Activated CD4-positive, alpha-beta memory T cell treated with anti-CD3 and anti-CD28 coated beads for 36 hours (primary cell): ENCODE results near the gene C1orf122. TPM values are rescaled to one million over a fixed set of nuclear protein-coding genes. Genes with fewer than 3 reads are reported as not detected.

Experiments used
- CTCF ChIA-PET: fragments of 350-600 bp; sonication (Branson Sonifier 250); formaldehyde crosslinking; loops from one replicate; lab custom pipeline; 2021; ENCODE audit warnings: antibody characterized with exemption, inconsistent platforms; lab: Charles Lee
- POLR2A ChIA-PET: fragments of 350-600 bp; sonication (Branson Sonifier 250); formaldehyde crosslinking; loops from one replicate; lab custom pipeline; 2021; ENCODE audit warnings: antibody characterized with exemption; lab: Charles Lee
- DNase-seq: peaks from one replicate; pipeline ENCODE4 v3.0.0-alpha.2; 2020
- H3K27ac Mint-ChIP-seq: one replicate; pipeline ENCODE4 v1.8.0; 2021; ENCODE audit warnings: mixed read lengths
- H3K27me3 Mint-ChIP-seq: one replicate; pipeline ENCODE4 v1.8.0; 2021; ENCODE audit warnings: mixed read lengths
- H3K36me3 Mint-ChIP-seq: one replicate; pipeline ENCODE4 v1.8.0; 2021; ENCODE audit warnings: mixed read lengths
- H3K4me1 Mint-ChIP-seq: one replicate; pipeline ENCODE4 v1.8.0; 2021; ENCODE audit warnings: low read depth, mixed read lengths
- H3K4me3 Mint-ChIP-seq: one replicate; pipeline ENCODE4 v1.8.0; 2021; ENCODE audit warnings: mild to moderate bottlenecking, mixed read lengths
- H3K9me3 Mint-ChIP-seq: one replicate; pipeline ENCODE4 v1.8.0; 2021; ENCODE audit warnings: mixed read lengths
- intact Hi-C: fragments of 100-400 bp; cut with micrococcal nuclease; formaldehyde crosslinking; loops from one replicate; pipeline ENCODE4 v1.15.1; 2023
- total RNA-seq, 2 experiments: library from RNA; stranded (reverse); gene quantifications; one replicate each; pipeline ENCODE4 v1.2.3, GENCODE V29; 2021

Gene C1orf122
- total RNA-seq, 2 experiments from 2014 or later = 18.1 to 19.7 TPM

DNA sequence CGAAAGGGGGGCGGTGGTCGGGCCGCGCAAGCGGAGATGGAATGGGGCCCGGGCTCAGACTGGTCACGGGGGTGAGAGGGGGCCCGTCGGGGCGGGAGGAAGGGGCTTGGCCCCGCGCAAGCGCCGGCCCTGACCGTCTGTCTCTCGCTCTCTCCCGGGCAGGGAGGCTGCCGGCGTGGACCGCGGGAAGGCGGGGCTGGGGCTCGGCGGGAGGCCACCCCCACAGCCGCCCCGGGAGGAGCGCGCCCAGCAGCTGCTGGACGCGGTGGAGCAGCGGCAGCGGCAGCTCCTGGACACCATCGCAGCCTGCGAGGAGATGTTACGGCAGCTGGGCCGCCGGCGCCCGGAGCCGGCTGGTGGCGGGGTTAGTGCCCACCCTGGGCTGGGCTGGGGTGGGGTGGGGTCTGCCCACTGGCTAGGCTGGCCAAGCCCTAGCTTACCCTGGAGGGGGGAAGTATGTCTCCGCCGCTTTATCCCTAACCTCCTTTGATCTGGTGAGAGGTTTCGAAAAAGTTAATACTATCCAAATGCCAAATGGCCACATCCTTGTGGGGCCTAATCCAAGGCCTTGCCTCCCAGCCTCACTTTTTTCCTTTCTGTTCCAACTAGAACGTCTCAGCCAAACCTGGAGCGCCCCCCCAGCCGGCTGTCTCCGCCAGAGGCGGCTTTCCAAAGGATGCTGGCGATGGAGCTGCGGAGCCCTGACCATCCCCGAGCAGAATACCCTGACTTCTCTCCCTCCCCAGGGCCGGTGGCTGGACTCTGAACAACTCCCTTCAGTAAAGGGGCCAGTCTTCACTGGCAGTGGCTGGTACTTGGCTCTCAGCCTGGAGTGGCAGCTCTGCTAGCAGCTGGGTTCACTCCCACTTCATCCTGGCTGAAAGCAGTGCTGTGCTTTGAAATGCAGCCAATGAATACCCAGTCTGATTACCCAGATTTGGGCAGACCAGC, 1.1 kb downstream of the C1orf122 start:
- Mint-ChIP-seq H3K36me3 (peaks cover 26% of the 10 kb centered on the region), H3K4me3 (peak overlapping the region; percentile 95)
- intact Hi-C loops = loop anchor here (1.0 to 5.0 kb wide), 3 partner anchors 116 to 331 kb away; partner anchors contain the start of genes CDCA8 and SF3A3

DNA sequence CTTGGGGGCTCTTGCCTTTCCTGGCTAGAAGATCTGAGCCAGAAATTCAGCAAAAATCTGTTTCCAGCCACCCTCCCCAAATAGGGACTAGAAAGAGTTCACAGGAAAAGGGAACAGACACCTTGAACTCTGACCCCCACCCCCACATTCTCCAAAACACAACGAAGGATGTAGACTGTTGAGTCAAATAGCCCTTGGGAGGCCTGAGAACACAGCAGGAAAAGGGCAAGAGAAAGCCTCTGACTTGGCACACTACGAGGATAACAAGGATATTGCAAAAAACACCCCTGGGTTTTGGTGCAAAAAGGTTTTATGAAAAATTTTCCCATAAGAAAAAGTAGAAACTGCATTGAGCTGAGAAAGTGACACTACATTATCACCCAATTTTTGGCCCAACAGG, 2.4 kb downstream of the C1orf122 start:
- CTCF ChIA-PET = no interaction called here
- H3K27ac Mint-ChIP-seq = no peak overlapping the region
- H3K36me3 Mint-ChIP-seq = peaks cover 17% of the 10 kb centered on the region
- no peaks in the 10 kb centered on the region for H3K27me3 Mint-ChIP-seq
- intact Hi-C loops = loop anchor here (5.0 kb wide), 2 partner anchors 182 to 333 kb away; partner anchors contain the start of gene SF3A3
- no peak for DNase-seq
- POLR2A ChIA-PET = no interaction called here
- H3K4me1 Mint-ChIP-seq = peaks cover 40% of the 10 kb centered on the region
- H3K9me3 Mint-ChIP-seq = no peaks in the 10 kb centered on the region
- no peak overlapping the region for H3K4me3 Mint-ChIP-seq

More for the DNA sequence above, 1.1 kb downstream of the C1orf122 start:
- peaks cover 40% of the 10 kb centered on the region for H3K4me1 Mint-ChIP-seq
- CTCF ChIA-PET = interaction anchor here (0.8 to 2.9 kb wide), 8 partner anchors 9 to 294 kb away, joined by 3 to 32 read pairs (median 6); partner anchors contain the start of genes CDCA8, MEAF6, MTF1 and SF3A3
- H3K27ac Mint-ChIP-seq = peak overlapping the region; percentile 96
- no peaks in the 10 kb centered on the region for H3K27me3 Mint-ChIP-seq
- no peaks in the 10 kb centered on the region for H3K9me3 Mint-ChIP-seq
- peak; percentile 42 for DNase-seq
- POLR2A ChIA-PET = interaction anchor here (0.6 to 2.6 kb wide), 12 partner anchors 8 to 333 kb away, joined by 3 to 19 read pairs (median 4); partner anchors contain the start of genes CDCA8, MTF1 and SF3A3

DNA sequence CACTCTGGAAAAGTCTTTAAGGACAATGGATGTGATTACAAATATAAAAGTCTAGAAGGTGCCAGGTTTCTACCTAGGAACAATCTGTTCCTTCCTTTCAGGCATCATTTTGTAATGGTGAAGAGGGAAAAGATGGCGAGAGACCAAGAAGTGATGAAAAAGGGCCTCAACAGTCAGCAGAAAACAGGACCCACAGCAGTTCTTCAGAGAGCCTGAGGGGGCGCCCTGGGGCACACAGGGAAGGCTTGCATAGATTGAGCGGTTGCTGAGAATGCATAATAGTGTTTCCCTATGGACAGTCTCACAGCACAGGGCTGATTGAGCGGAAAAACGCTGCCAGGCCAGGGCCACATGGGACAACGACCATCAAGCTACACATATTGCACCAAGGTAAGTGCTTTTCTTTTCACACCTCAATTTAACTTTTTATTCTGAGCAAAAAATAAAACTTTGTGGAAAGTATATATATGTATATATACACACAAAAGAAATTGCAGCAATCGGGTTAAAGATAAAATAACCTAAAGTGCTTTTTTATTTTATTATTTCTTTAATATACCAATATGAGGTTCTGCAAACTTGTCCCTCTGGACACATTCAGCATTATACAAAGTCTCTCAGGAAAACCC, 3.6 kb downstream of the C1orf122 start:
- H3K27ac Mint-ChIP-seq = peak overlapping the region; percentile 54
- intact Hi-C loops = loop anchor here (1.0 kb wide), 1 partner anchor 49 kb away; no protein-coding TSS in a partner anchor
- H3K4me3 Mint-ChIP-seq = no peak overlapping the region

DNA sequence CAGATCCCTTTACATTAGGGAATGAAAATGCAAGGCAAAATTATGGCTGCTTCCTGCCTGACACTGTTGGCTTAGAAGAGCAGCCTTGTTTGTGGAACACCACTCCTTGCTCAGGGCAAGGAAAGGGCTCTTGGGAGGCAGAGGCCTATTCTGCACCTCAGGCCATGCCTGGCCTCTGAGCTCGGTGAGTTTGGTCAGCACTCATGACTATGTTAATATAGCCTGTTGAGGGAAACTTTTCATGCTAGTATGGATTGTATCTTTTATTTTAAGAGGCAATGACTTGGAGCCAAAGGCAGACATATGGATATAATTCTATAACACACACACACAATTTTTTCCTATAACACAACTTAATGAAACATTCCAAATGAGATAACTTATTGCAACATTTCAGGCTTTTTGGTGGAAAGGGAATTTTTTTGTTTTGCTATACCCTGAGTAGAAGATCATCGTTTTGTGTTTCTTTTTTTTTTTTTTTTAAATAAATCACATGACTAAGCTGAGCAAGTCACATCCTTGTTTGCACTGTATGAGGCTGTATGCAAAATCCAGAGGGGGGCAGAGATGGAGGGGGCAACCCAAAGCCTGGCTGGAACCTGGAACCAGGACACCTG, 6.0 kb downstream of the C1orf122 start:
- H3K36me3 Mint-ChIP-seq = peaks cover 8% of the 10 kb centered on the region
- no peaks in the 10 kb centered on the region for H3K9me3 Mint-ChIP-seq
- no peak overlapping the region for H3K27ac Mint-ChIP-seq
- peaks cover 23% of the 10 kb centered on the region for H3K4me1 Mint-ChIP-seq
- ChIA-PET CTCF (interaction anchor here (0.6 to 0.7 kb wide), 2 partner anchors 41 to 524 kb away, joined by 3 read pairs; no protein-coding TSS in a partner anchor), POLR2A (no interaction called here)
- no peak for DNase-seq
- intact Hi-C loops = no loop called here
- no peaks in the 10 kb centered on the region for H3K27me3 Mint-ChIP-seq
- no peak overlapping the region for H3K4me3 Mint-ChIP-seq

More for the DNA sequence above, 3.6 kb downstream of the C1orf122 start:
- DNase-seq = peak; percentile 79
- H3K4me1 Mint-ChIP-seq = peaks cover 31% of the 10 kb centered on the region
- peaks cover 12% of the 10 kb centered on the region for H3K36me3 Mint-ChIP-seq
- H3K27me3 Mint-ChIP-seq = no peaks in the 10 kb centered on the region
- CTCF ChIA-PET = no interaction called here
- POLR2A ChIA-PET = no interaction called here
- no peaks in the 10 kb centered on the region for H3K9me3 Mint-ChIP-seq

DNA sequence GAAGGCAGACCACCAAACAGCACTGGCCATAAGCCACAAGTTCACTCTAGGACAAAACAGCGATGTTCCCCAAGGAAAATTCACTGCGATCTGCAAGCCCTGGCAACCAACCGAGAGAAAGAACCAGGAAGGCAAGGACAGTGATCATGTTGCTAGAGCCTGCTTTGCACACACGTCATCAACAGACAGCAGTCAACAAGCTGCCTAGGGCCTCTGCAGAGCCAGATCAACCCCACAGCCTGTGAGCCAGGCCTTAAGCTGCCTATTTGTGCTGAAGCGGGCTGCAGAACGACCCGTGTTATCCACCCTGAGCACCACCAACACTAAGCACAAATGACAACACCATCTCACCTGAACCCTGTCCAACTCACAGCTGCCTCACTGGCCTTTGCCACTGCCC, 6.7 kb downstream of the C1orf122 start:
- no peak overlapping the region for H3K27ac Mint-ChIP-seq
- no peaks in the 10 kb centered on the region for H3K27me3 Mint-ChIP-seq
- peaks cover 19% of the 10 kb centered on the region for H3K4me1 Mint-ChIP-seq
- no peak for DNase-seq
- ChIA-PET CTCF (interaction anchor here (0.6 kb wide), 1 partner anchor 524 kb away, joined by 3 read pairs; no protein-coding TSS in a partner anchor), POLR2A (no interaction called here)
- intact Hi-C loops = no loop called here
- peaks cover 8% of the 10 kb centered on the region for H3K36me3 Mint-ChIP-seq
- no peaks in the 10 kb centered on the region for H3K9me3 Mint-ChIP-seq
- H3K4me3 Mint-ChIP-seq = no peak overlapping the region

DNA sequence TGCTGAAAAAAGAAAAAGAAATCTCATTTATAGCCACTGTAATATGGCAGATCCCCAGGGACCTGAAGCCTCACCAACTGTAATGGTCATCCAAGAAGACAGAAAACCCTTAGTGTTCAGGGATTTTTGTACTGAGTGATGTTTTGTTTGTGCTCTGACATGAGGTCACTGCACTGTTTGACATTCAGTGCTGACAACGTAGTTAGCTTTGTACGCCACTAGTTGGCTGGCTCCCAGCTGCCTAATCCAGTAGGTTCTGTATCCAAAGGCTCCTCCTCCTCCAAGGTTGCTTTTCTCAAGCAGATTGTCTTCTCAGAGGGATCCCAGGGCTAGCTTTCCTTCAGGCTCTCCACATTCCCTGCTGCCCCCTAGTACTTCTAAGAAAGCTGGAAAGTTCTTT, 9.9 kb downstream of the C1orf122 start:
- CTCF ChIA-PET = interaction anchor here (1.5 kb wide), 1 partner anchor 9 kb away, joined by 3 read pairs; no protein-coding TSS in a partner anchor
- intact Hi-C loops = no loop called here
- Mint-ChIP-seq H3K27ac (no peak overlapping the region), H3K27me3 (no peaks in the 10 kb centered on the region), H3K9me3 (no peaks in the 10 kb centered on the region), H3K4me3 (no peak overlapping the region), H3K4me1 (peaks cover 6% of the 10 kb centered on the region), H3K36me3 (peaks cover 24% of the 10 kb centered on the region)
- no peak for DNase-seq
- POLR2A ChIA-PET = no interaction called here

DNA sequence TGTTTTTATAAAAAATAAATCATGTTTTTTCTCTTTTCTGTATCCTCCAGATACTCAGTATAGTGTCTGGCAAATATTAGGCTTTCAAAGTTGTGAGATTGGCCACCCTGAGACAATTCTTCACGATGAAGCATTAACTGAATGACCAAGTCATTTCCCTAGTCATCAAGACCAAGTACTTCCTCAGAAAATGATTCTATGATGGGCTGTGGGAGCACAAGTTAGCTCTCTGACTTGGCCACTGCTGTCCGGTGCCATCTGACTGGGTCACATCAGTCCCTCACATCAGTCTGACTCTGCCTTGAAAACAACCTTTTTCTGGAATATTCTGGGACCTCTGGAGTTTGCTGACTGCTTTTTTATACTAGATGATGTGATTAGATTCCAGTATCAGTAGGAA, 13.9 kb downstream of the C1orf122 start:
- Mint-ChIP-seq H3K9me3 (no peaks in the 10 kb centered on the region), H3K27ac (peak overlapping the region; percentile 70), H3K4me3 (no peak overlapping the region), H3K36me3 (peaks cover 24% of the 10 kb centered on the region), H3K27me3 (no peaks in the 10 kb centered on the region), H3K4me1 (peaks cover 22% of the 10 kb centered on the region)
- intact Hi-C loops = no loop called here
- ChIA-PET POLR2A (no interaction called here), CTCF (interaction anchor here (1.2 to 2.2 kb wide), 2 partner anchors 38 to 39 kb away, joined by 4 to 10 read pairs; partner anchors contain the start of gene MTF1)
- DNase-seq = no peak

DNA sequence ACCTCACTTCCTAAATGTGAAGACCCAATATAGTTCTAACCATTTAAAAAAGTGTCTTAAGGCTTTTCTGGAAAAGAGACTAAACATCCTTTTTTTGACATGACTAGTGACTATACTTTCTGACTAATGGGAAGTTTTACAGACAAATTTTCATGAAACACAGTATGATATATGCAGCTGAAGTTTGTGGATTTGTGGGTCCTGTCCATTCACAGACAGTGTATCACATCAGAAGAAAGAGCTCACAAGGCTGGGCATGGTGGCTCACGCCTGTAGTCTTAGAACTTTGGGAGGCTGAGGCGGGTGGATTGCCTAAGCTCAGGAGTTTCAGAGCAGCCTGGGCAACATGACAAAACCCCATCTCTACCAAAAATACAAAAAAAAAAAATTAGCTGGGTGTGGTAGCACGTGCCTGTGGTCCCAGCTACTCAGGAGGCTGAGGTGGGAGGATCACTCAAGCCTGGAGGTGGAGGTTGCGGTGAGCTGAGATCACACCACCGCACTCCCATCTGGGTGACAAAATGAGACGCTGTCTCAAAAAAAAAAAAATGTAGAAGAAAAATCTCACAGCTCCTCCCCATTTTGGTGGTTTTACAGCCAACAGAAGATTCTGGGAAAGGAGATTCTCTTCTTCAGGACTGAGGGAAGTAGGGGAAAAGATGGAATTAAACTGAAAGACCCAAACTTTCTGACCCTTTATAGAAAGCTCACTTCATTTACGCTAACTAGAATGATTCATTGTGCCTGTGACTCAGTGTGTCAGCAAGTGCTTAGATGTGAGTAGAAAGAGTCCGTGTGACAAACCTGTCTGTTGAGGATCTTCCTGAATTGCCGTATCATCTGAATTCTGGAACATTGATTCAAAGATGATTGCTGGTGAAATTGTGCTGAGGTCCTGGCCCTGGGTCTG, 15.6 kb downstream of the C1orf122 start:
- intact Hi-C loops = no loop called here
- ChIA-PET CTCF (interaction anchor here (0.5 to 2.2 kb wide), 3 partner anchors 36 to 220 kb away, joined by 3 to 10 read pairs (median 3); partner anchors contain the start of gene MTF1), POLR2A (interaction anchor here (0.5 to 1.1 kb wide), 3 partner anchors 15 to 218 kb away, joined by 3 to 5 read pairs (median 4); partner anchors contain the start of genes C1orf122, MTF1 and YRDC)
- Mint-ChIP-seq H3K4me3 (no peak overlapping the region), H3K4me1 (peaks cover 22% of the 10 kb centered on the region), H3K27me3 (no peaks in the 10 kb centered on the region), H3K9me3 (no peaks in the 10 kb centered on the region), H3K27ac (peak overlapping the region; percentile 70), H3K36me3 (peaks cover 28% of the 10 kb centered on the region)
- peak; percentile 39 for DNase-seq

DNA sequence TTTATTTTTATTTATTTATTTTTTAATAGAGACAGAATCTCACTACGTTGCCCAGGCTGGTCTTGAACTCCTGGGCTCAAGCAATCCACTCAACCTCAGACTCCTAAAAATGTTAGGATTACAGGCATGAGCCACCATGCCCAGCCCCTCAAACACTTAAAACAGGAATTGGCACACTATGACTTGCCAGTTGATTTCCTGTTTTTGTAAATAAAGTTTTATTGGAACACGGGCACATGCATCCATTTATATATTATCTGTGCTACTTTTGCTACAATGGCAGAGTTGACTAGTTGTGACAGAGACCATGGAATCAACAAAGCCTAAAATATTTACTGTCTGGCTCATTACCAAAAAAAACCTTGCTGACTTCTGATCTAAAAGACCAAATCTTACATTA, 16.4 kb downstream of the C1orf122 start:
- CTCF ChIA-PET = no interaction called here
- POLR2A ChIA-PET = no interaction called here
- Mint-ChIP-seq H3K27me3 (no peaks in the 10 kb centered on the region), H3K36me3 (peaks cover 30% of the 10 kb centered on the region), H3K4me3 (no peak overlapping the region), H3K27ac (no peak overlapping the region), H3K4me1 (peaks cover 22% of the 10 kb centered on the region), H3K9me3 (no peaks in the 10 kb centered on the region)
- intact Hi-C loops = no loop called here
- no peak for DNase-seq

DNA sequence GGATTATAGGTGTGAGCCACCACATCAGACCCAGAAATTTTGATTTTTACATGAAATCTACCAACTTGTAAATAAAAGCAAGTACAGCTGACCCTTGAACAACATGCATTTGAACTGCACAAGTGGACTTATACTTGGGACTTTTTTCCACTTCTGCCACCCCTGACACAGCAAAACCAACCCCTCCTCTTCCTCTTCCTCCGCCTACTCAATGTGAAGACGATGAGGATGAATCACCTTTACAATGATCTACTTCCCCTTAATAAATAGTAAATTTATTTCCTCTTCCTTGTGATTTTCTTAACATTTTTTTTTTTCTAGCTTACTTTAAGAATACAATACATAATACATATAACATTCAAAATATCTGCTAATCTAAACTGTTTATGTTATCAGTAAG, 17.9 kb downstream of the C1orf122 start:
- CTCF ChIA-PET = interaction anchor here (1.9 kb wide), 1 partner anchor 35 kb away, joined by 5 read pairs; no protein-coding TSS in a partner anchor
- Mint-ChIP-seq H3K27ac (peak overlapping the region; percentile 72), H3K27me3 (no peaks in the 10 kb centered on the region), H3K4me3 (no peak overlapping the region), H3K4me1 (peaks cover 22% of the 10 kb centered on the region), H3K36me3 (peaks cover 28% of the 10 kb centered on the region), H3K9me3 (no peaks in the 10 kb centered on the region)
- DNase-seq = no peak
- intact Hi-C loops = no loop called here
- POLR2A ChIA-PET = no interaction called here
